ENCODE results near the gene ANKRD50. TPM values are rescaled to one million over a fixed set of nuclear protein-coding genes. Genes with fewer than 3 reads are reported as not detected.

ANKRD50 gene
- total and polyA plus RNA-seq, 9 of the 15 experiments (the other 6 are each of a cell fraction or from before 2014, with no cell fraction given) = 2.0 to 8.0 (median 6.2) TPM

DNA sequence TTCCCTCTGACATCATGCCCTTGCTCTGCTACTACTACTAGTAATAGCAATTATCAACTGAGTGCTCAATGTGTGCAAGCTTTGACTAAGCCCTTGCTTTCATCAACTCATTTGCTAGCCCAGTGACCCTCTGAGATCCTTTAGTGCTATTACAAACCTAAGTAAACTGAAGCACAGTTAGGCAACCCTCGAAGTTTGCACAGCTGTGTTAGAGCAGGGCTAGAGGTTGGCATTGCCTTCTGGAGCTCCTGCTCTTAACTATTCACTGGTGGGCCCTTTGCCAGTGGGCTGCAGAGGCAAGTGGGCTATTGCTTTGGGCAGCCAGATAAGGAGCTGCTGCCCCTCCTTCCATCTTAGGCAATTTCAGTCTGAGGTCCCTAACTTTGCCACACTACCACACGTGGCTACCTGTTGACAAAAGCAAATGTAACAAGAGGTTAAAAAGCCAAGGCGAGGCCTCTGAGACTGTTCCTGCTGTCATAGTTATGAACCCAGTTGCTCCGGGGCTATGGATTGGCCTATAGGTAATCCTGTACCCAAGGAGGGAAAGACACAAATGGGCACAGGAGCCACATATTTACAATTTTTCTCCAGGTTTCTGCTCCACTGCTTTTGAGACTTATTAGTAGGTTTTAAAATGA is 41.5 kb upstream of the ANKRD50 start:
- Histone ChIP-seq H3K79me2 (ENCODE audit: control insufficient read depth, insufficient read depth, low read length) (no peaks in the 10 kb centered on the region), H3K9ac (ENCODE audit: insufficient read depth in 1 of 2, low read depth in 2 of 2, low read length in 2 of 2) (no peak overlapping the region), H3K4me3 (no peak overlapping the region), H3K4me1 (replicated peaks in 1 of 2; ENCODE audit: control insufficient read depth in 2 of 2, insufficient read depth in 2 of 2, low read length in 2 of 2) (no peaks in the 10 kb centered on the region), H2AFZ (ENCODE audit: low read depth, low read length) (no peak overlapping the region), H3K4me2 (ENCODE audit: insufficient read depth, low read length) (no peak overlapping the region), H4K20me1 (replicated peaks; ENCODE audit: control insufficient read depth, insufficient read depth, low read length) (no peaks in the 10 kb centered on the region), H3K27me3 (ENCODE audit: control insufficient read depth in 2 of 2, insufficient read depth in 2 of 2, low read length in 2 of 2) (peaks cover 0 to 5% of the 10 kb centered on the region in 2 experiments; a peak in 1 of 5 replicates), H3K27ac (ENCODE audit: extremely low read depth, low read depth, low read length) (no peak overlapping the region), H3K36me3 (ENCODE audit: control insufficient read depth, insufficient read depth, low read length) (no peaks in the 10 kb centered on the region), H3K9me1 (ENCODE audit: control insufficient read depth, insufficient read depth, low read length) (no peaks in the 10 kb centered on the region), H3K9me3 (replicated peaks; ENCODE audit: control insufficient read depth, insufficient read depth, low read depth, low read length) (no peaks in the 10 kb centered on the region)
- ATAC-seq (no peak), DNase-seq (ENCODE audit: extremely low read depth in 1 of 4, low spot score in 3 of 4) (no peak), FAIRE-seq (no peak)
- POLR2A ChIA-PET = no interaction called here
- BruUV-seq (replicated peaks) = no TSS peak
- TF ChIP-seq ZNF311 (CRISPR knock-in tag; IDR thresholded peaks at IDR 0.05) (no peak), KDM2B (CRISPR knock-in tag; IDR thresholded peaks at IDR 0.05) (no peak), HNRNPK (IDR thresholded peaks at IDR 0.05; ENCODE audit: low read depth, low read length, poor library complexity, severe bottlenecking) (no peak), SRF (CRISPR knock-in tag; IDR thresholded peaks at IDR 0.05) (no peak), OTX1 (CRISPR knock-in tag; IDR thresholded peaks at IDR 0.05) (no peak), POLR2A (conservative IDR thresholded peaks at IDR 0.05) (no peak), MITF (IDR thresholded peaks at IDR 0.05) (no peak), THRA (IDR thresholded peaks at IDR 0.05) (no peak), ZNF431 (CRISPR knock-in tag; IDR thresholded peaks at IDR 0.05) (no peak), STAT6 (CRISPR knock-in tag; IDR thresholded peaks at IDR 0.05) (no peak)
- CTCF ChIA-PET (ENCODE audit: low intra/inter-chr PET ratio) = no interaction called here
- intact Hi-C loops (cut with micrococcal nuclease) (no loop called here), in situ Hi-C loops (cut with MboI) (no loop called here)
- WGBS (ENCODE audit: insufficient coverage, low coverage, missing lambda C conversion rate) = 3% methylated on average over 4 of the region's 4 CpGs
